SIG-M5 treated with dmso at 0.1 percent for 504 hours (cell line): Measurements from ENCODE around the gene TRAF5.
"Not testable (repeated sequence)": the region's sequence is repeated elsewhere in the genome, so short reads cannot be mapped to it uniquely, and the experiment has no call there.

Experiments used
- DNase-seq: peaks from one replicate; lab custom pipeline; 2025; ENCODE audit not compliant: unreplicated experiment; lab: John Stamatoyannopoulos, UW

TRAF5 gene

GRCh38 chr1:211344152-211344618 is 17.6 kb downstream of the TRAF5 start:
- DNase-seq = no peak

- DNase-seq = no peak
These were observed 19.1 kb downstream of the TRAF5 start for GRCh38 chr1:211345719-211346118.

DNA sequence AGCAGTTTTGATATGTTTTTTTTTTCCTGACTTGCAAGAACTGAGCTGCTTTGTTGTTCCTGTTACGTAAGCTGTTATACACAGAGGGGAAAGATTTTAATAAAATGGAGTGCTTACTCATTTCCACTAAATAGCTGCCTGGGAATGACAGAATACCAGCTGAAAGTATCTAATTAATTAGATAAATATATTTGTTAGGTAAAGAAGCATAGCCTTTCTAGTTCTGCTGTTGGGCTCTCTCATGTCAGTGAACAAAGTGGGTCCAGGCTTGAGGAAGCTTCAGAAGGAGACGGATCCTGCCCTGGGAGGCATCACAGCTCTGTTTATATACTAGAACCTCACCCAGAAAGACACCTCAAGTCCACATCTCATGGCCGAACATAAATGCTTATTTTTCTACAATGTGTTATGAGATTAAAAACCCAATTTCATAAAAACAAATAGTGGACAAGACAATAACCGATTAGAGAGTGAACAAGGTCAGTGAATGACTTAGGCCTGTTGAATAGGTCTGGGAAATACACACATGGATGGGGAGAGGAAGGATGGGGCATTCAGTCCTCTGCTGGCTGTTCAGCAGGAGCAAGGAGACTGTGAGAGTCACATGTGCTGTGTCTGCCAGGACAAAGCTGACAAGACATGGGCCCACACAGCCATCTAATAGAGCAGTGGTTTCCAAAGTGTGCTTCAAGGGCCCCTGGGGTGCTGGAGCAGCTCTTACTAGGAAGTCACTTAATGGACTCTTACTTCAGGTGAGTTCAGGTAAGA is 20.6 kb downstream of the TRAF5 start:
- no peak for DNase-seq

GRCh38 chr1:211348547-211348946 is 21.9 kb downstream of the TRAF5 start:
- no peak for DNase-seq

- DNase-seq = no peak
These were observed 23.1 kb downstream of the TRAF5 start for GRCh38 chr1:211349741-211350140.

GRCh38 chr1:211352055-211352454 is 25.4 kb downstream of the TRAF5 start:
- not testable (repeated sequence) for DNase-seq

GRCh38 chr1:211352465-211352864 is 25.8 kb downstream of the TRAF5 start:
- DNase-seq = no peak

- peak; percentile 21 for DNase-seq
These were observed 26.4 kb downstream of the TRAF5 start for GRCh38 chr1:211352985-211353515.

DNA sequence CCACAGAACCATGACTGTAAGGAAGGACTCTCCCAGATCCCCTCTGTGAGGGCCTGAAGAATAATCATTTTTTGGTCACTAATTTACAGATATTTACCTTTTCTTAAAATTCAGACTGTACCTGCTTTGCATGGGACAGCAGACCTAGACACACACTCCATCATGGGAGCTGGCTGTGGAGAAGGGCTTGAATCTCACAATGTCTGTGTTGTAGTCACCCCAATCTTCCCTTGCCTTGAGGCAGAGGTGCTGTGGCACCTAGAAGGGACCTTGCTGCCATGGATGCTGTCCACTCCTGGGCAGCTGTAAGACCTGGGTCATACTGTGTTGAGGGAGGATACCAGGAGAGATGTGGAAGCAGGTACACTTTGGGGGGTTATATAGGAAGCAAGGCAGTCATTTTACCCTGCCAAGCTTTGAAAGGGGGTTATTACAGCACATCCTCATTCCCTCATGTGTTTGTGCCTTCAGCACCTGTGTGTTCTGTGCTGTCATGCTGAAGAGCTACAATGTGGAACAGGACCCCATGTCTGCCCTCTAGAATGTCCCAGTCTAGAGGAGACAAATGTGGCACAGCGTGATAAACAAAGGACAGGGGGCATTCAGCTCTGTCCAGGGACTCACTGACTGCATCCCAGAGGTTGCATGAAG is 27.1 kb downstream of the TRAF5 start:
- no peak for DNase-seq

- DNase-seq = no peak
These were observed 29.2 kb downstream of the TRAF5 start for GRCh38 chr1:211355873-211356272.

DNA sequence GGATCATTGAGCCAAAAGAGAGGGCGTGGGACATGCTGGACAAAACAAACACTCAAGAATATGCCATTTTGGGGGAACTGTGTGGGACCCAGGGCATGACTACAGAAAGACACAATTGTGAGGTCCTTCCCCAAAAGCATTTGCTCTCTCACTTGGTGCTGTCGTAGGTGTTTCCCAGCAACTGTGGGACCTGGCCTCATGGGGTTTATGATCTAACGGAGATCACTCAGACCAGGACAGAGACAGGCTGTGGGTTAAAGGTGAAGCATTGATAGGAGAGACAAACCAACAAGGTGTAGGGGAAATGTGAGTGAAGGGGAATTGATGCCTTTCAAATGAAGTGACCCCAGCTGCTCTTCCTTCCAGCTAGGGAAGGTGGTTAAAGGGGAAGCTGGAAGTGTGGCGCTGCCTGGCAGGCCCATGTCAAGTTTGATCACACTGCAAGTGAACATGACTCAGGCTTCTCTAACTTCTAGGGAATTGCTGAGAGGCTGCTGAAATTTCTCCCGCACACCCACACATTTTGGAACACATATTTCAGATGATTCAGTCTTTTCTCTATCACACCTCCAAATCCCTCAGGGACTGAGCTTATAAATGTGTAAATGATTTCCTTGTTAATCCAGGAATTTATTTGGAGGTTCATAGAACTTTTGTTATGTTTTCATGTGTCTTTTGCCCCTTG is 30.2 kb downstream of the TRAF5 start:
- DNase-seq = no peak

- no peak for DNase-seq
These were observed 32.1 kb downstream of the TRAF5 start for GRCh38 chr1:211358685-211359084.

- no peak for DNase-seq
These were observed 33.2 kb downstream of the TRAF5 start for GRCh38 chr1:211359876-211360275.

DNA sequence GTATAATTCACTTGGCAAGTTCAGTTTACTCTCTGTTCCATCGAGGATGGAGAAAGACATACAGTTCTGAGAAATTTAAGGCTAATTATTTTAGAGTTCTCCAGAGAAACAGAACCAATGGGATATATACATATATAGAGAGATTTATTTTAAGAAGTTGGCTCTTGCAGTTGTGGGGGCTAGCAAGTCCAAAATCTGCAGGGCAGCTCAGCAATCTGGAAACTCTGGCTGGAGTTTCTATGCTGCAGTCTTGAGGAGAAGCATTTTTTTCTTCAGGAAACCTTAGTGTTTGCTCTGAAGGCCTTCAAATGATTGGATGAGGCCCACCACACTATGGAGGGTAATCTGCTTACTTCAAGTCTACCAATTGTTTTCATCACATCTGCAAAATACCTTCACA is 34.6 kb downstream of the TRAF5 start:
- no peak for DNase-seq

DNA sequence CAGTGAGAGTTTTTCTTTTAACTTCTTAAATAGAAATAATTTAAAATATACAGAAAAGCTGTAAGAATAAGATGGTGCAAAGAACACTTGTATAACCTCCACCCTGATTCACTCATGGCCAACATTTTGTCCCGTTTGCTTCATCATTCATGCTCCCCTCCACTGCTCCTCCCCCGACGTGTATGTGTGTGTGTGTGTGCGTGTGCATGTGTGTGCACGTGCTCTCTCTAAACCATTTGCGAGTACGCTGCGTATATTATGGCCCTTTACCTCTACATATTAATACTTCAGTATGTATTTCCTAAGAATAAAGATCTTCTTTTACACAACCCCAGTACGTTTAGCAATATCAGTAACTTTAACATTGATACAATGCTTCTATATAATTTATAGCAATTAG is 43.0 kb downstream of the TRAF5 start:
- DNase-seq = no peak

DNA sequence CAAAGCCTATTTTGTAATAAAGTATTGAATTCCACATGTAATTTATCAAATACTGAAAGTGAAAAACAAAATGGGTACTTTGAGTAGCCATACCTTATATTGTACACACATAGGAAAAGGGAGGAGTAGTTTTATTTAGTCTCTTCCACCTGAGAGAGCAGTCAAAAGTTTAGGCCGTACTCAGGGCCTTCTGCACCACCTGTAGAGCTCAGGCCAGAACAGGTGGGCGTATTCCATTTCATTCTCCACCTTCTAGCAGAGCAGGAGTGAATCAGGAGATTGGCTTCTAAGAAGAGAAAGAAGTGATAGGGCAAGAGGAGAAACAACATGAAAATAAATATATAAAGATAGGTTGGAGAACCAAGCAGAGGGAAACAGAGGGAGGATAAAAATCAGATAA is 44.0 kb downstream of the TRAF5 start:
- no peak for DNase-seq

GRCh38 chr1:211371406-211372105 is 44.9 kb downstream of the TRAF5 start:
- no peak for DNase-seq

DNA sequence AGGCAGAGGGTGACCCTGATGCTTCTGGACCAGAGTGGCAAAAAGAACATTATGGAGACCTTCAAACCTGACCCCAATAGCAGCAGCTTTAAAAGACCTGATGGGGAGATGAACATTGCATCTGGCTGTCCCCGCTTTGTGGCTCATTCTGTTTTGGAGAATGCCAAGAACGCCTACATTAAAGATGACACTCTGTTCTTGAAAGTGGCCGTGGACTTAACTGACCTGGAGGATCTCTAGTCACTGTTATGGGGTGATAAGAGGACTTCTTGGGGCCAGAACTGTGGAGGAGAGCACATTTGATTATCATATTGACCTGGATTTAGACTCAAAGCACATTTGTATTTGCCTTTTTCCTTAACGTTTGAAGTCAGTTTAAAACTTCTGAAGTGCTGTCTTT is 45.8 kb downstream of the TRAF5 start:
- DNase-seq = no peak

DNA sequence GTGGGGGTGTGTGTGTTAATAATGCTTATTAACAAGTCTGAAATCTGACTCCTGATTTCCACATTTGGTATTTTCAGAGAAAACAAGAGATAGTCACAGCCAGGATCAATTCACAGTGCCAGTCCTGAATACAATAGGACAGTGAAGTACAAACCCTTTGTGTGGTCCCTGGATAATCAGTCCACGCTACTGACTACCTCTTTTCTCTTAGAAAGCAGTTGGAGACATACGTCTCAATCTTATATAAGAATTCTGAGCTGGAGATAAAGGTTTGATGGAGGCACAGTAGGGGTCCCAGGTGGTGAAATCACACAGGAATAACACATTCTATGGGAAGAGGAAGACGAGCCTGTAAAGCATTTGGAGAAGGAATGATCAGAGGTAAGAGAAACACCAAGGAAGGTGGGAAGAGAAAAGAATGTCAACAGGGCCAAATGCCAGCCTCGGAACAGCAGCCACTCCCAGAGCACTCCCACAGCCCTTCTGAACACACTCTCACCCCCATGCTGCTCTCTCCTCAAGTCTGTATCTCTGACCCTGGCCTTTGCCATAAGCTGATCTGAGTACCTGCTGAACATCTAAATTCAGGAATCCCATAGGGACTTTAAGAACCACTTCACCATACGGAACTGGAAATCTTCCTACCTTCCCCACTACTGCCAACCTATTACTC is 48.6 kb downstream of the TRAF5 start:
- DNase-seq = no peak

DNA sequence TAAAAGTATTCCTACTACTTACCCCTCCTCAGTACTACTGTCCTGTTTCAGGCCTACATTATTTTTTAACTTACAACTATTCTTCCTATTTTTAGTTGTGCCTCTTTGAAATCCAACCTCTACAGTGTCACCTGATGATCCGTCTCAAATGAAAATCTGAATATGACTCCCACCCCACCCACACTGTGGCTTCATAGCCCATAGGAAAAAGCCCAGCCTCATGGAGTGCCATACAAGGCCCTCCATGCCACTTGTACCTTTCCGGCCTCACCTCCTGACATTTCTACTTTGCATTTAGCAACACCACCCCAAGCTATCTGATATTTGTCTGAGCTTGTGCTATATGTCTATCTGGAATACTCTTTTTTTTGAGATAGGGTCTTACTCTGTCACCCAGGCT is 49.3 kb downstream of the TRAF5 start:
- DNase-seq = no peak
